Hepatocyte (in vitro differentiated cells): Measurements from ENCODE around the gene TMEM26.

Source experiments
- EZH2 ChIP-seq: fragments of 200-600 bp; sonication (generic); IDR thresholded peaks from 2 replicates; pipeline ENCODE4 v1.6.1; 2016; ENCODE audit warnings: antibody characterized with exemption, mild to moderate bottlenecking, borderline replicate concordance
- EZH2phosphoT487 ChIP-seq: fragments of 200-600 bp; sonication (generic); IDR thresholded peaks from one replicate; pipeline ENCODE4 v1.6.1; 2018; ENCODE audit warnings: antibody characterized with exemption, mild to moderate bottlenecking, low read depth, moderate library complexity; ENCODE audit not compliant: unreplicated experiment, severe bottlenecking
- TF ChIP-seq, protein P1 (sequence below): fragments of 200-600 bp; sonication (generic); IDR thresholded peaks from 2 replicates; pipeline ENCODE4 v1.5.1; 2016; ENCODE audit warnings: antibody characterized with exemption, mild to moderate bottlenecking; ENCODE audit not compliant: poor library complexity

DNA sequence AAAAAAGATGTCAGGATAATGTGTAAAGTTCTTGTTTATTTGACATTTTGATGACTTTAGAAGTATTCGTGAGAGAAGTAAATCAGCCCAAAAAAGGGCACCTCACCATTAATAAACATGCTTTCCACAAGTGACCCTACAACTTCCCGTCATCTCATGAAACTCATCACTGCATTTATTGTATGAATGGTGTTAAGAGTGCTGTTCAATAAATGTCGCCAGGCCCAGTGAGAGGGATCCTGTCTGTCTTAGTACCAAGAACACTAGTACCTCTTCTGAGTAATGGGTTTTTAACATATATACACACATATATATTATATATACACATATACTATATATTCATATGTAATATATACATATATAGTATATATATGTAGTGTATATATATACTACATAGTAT is 61.9 kb downstream of the TMEM26 start:
- TF ChIP-seq, protein P1, sequence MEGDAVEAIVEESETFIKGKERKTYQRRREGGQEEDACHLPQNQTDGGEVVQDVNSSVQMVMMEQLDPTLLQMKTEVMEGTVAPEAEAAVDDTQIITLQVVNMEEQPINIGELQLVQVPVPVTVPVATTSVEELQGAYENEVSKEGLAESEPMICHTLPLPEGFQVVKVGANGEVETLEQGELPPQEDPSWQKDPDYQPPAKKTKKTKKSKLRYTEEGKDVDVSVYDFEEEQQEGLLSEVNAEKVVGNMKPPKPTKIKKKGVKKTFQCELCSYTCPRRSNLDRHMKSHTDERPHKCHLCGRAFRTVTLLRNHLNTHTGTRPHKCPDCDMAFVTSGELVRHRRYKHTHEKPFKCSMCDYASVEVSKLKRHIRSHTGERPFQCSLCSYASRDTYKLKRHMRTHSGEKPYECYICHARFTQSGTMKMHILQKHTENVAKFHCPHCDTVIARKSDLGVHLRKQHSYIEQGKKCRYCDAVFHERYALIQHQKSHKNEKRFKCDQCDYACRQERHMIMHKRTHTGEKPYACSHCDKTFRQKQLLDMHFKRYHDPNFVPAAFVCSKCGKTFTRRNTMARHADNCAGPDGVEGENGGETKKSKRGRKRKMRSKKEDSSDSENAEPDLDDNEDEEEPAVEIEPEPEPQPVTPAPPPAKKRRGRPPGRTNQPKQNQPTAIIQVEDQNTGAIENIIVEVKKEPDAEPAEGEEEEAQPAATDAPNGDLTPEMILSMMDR = no peak
- no peak for TF ChIP-seq EZH2
- no peak for TF ChIP-seq EZH2phosphoT487
